C1 segment of cervical spinal cord (tissue), 14 donors: ENCODE measurements around the gene PEMT.

Experiments
- DNase-seq, 14 donors: peaks; one replicate each; lab custom pipeline; 2025; lab: John Stamatoyannopoulos, UW

Gene PEMT

DNA sequence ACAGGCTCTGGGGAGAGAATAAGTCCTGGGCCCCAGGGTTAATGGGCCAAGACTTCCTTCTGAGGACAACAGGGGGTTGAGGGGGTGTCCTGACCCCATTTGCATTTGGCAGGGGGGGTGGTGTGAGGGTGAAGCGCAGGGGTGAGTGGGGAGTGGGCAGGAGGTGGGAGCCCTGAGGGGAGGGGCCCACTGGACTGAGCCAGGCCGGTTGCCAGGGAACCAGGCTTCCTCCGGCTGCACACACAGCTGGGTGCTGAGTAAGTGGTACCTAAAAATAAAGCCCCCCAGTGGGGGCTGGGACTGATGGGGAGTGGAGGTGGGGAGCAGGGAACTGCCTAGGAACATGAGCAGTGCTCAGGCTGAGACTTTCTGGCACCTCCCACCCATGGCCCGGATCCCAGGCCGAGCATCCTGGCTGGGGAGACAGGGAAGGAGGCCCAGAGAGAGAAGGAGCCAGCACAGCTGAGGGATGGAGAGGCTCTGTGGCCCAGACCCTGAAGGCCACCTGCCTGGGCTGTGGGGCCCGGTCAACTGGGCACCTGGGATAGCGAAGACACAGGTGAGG is 87.9 kb downstream of the PEMT start:
- peak in 8 of 14 donors; percentile 15 to 64 (median 40) for DNase-seq

DNA sequence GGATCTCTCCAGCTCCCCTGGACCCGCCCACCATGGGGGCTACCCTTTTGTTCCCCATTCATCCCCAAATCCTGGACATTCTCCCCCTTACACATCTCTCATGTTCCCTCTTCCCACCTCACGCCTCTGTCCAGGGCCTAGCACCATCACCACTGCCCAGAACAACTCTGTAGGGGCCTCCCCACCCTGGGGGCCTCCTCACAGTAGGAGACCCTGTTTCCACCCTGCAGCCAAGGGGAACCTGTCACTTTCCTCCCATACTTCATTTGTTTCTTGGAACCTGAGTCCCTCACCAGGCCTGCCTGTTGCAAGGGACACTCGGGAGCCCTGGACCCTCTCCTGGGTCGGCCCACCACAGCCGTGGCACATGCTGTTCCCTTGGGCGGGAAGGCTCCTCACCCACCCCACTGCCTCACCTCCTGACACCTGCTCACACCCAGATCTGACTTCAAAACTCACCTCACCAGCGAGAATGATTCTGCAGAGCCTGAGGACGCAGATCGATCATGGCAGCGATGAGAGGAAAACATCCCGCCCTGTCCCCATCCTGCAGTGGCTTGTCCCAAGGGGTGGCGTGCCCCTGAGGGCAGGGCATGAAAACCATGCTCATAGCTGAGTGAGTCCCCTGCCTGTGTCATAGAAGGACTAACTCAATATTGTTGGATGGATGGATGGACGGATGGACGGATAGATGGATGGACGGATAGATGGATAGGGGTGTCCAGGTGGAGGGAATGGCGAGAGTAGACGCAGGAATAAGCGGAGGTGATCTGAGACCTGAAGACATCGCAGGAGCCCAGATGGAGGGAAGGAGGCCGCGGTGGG is 88.6 kb downstream of the PEMT start:
- DNase-seq, result no peak

DNA sequence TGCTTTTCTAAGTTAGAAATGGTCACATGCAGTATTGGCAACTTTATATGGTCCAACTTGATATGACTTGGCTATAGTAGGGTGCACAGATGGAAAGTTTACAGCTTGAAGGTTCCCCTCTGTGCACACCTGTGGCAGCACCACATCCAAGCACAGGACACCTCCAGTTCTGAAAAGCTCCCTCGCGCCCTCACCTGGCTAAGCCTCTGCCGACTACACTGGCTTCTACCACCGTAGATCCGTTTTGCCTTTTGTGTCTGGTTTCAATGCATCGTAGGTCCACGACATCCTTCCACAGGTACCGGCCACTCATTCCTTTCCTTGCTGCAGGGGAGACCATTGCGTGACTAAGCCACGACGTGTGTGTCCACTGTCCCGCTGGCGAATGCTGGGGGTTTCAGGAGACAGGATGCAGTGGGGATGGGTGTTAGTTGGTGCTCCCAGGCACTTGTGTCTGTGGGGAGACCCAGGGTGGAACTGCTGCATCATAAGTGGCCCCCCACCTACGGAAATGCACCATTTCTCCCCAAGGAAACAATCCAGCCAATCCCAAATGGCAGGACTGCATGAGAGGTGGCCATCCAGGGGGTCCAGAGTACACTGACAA is 90.4 kb downstream of the PEMT start:
- no peak for DNase-seq

DNA sequence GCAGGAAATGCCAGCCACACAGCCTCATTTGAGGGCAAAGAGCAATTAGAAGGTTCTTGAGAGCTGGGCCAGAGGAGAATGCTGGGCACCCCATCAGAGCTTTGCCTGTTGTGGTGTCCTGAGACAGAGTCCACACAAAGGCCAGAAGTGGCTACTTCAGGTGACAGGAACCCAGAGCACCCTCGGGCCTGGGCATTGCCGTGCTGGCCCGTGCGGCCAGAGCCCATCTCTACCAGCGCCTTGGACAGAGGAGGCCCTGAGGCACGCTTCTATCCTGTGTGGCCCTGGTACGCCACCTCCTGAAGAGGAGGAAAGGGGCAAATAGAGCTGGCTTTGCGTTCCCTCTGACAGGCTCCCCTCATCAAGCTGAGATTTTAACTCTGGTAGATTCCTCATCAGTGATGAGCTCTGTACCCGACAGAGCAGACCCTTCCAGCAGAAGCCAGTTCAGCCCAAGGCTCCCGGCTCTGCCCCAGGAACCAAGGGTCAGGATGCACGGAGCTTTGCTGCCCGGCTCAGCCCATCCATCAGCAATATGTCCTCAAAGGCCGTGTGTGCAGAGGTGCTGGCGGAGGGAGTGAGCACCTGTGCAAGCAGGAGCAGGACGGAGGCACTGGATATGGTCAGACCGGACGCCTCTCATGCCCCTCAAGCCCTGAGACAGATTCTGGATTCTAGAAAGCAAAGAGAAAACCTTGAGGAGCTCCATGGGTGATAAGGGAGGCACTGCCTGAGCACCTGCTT is 91.9 kb downstream of the PEMT start:
- DNase-seq, result no peak

DNA sequence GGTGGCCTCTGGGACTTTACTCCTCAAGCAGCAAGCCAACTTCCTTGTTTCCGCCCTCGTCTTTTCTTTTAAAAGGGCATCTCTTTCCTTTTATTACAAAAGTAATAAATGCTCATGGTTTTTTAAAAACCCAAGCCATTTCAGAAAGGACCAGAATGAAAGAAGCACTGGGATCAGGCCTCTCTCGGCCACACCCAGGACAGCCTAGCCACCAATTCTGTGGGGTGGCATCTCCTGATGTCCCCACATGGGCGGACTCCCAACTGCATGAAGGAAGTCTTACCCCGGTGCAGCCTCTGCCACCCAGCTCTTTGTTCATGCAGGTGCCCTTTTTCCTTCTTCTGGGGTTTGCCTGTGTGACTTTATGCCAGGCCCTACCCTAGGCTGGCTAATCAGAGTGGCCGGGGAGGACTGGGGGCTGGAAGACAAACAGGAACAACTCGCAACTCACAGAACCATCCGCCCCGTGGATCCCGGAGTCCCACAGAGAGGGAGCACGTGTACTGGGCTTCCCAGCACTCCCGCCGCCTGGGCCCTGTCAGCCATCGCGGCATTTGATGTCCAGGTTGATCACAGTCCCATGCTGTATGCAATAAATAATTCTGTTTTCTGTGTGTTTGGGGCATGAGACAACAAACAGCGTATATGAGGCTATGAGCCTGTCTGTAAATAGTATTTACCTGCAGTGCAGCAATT is 92.8 kb downstream of the PEMT start:
- DNase-seq, result no peak

DNA sequence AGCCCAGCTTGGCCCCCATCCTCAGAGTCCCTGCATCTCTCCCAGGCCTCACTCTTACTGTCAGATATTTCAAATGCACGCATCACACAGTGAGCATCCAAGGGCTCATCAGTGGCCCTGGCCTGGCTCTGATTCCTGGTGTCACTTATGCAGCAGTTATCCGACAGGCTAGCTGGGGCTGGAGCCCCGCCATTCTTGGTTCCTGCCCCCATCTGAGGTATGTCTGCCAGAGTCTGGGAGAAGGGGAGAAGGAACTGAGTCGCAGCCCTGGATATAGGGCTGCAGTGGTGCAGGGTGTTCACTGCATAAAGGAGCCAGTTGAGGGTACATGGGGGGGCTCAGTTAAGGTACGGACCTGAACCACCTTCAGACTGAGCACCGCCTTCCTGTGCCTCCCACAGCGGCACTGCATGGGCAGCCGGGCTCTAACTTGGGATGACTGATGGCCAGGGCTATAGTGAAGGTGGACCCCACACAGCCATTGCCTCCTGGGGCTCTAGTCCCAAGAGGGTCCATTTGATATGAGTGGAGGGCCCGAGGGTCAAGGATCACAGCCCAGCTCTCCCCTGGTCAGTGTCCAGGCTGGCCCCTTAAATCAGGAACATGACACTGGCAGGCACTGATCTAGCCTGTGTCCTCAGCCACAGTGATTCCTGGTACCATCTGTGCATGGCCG is 93.5 kb downstream of the PEMT start:
- DNase-seq, result no peak

DNA sequence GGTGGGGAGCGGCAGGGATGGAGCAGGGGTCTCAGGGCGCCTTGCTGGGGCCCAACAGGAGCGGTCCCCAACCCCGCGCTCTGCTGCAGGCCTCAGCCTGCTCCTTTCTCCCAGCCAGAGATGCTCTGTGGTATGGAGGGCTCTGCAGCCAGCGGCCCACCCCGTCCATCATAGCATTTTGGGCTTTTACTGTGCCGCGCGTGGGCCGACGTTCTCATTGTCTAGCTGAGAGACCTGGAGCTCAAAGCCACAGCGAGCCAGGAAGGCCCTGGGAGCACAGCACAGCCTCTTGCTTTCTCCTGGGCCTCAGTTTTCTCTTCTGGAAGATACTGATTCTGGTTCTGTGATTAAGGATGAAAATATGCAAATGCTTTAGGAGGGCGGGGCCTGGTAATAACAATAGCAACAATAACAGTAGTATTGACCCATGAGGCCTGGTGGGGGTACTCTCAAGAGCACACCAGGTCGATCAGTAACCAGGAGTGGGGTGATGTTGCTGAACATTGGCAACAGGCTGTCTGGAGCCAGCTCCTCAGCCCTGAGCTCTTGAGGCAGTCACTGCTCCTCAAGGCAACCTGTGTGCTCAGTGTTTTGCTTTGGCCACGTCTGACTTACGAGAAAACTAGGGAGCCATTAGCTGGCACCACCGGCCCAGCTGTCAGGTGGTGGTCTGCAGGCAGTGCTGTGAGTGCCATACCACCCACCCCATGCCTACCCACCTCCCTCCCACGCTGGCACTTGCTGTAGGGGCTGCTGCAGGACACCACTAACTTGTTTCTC is 94.3 kb downstream of the PEMT start:
- DNase-seq, result no peak

DNA sequence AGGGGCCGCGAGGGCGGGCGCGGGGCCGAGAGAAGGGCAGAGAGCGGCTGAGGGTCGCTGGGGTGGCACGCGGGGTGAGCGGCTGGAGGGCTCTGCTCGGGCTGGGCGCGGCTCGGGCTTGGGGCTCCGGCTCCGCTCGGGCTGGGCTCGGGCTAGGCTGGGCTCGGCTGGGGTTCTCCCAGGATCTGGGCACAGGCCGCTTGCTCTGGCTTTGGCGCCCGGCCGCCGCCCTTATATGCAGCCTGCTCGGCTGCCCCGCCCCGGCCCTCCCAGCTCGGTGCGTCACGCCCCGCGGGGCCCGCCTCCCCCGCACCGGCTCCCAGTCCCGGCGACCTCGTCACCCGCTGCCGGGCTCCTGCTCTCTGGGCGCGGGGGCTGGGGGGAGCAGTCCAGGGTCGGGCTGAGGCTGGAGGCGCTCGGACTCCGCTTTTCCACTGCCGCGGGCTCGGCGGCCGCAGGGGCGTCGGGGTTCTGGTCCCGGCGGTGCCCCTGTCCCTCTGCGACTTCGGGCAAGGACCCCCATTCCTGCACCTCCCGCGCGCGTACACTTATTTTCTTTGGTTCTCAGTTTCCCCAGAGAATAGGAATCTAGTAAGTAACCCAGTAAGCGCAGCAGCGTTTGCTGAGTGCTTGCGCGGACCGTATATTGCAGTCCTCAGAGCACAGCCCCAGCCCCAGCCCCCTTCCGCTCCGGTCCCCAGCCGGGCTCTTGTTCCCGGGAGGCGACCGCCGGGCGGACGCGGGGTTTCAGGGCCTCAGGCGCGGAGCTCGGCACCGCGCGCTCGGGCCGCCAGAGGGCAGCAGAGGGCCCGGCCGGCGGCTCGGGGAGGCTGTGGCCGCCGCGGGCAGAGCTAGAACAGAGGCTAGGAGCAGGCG is 95.1 kb downstream of the PEMT start, which contains the start of gene RASD1:
RASD1 (minus strand) TSS at position 207 of the 876 bp plus-strand sequence. CDS start 214 bp downstream, outside the sequence.
- DNase-seq, result peak; percentile 42 to 91 (median 82)

DNA sequence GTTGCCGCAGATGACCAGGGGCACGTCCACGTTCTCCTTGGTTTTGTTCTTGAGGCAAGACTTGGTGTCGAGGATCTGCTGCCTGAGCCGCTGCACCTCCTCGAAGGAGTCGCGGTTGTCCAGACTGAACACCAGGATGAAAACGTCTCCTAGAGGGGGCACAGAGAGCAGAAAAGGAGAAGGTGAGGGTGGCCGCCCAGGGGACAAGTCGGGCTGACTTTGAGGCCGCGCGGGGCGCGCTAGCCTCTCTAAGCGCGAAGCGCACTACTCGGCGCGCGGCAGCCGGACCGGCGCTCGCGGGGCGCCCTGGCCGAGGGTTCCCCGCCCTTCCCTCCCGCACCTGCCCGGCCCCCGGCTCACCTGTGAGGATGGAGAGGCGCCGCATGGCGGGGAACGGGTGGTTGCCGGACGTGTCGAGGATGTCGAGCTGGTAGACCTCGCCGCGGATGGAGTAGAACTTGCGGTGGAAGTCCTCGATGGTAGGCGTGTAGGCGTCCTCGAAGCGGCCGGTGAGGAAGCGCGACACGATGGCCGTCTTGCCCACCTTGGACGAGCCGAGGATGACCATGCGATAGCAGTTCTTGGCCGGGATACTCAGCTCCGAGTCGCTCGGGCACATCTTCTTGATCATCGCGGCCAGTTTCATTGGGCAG is 95.8 kb downstream of the PEMT start:
- peak in 2 of 14 donors; percentile 56 to 66 for DNase-seq

DNA sequence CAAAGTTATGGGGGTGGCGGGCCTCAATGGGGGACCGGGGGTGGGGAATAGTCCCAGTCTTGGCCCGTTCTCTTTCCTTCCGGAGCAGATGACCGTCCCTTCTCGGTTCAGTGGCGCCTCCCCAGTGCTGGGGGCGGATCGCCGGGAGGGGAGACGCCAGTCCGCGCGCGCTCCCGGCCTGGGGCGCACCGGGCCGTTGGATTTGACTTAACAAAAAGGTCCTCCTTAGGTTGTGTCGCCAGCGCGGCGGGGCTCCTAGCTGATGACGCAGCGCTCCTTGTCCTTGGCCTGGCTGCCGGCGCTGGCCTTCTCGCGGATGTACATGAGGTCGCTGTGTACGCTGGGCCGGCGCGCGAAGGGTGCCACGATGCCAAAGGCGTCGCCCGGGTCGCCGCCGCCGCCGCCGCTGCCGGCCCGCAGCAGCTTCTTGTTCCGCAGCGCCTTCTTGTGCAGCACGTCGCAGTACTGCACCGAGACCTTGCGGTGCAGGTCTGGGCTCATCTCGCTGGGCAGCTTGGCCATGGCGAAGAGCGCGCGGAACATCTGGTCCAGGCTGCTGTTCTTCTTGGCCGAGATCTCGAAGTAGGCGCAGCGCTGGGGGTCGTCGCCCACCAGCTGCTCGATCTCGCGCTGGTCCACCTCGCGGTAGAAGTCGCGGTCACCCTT is 96.5 kb downstream of the PEMT start:
- DNase-seq, result peak in 5 of 14 donors; percentile 11 to 57 (median 41)

DNA sequence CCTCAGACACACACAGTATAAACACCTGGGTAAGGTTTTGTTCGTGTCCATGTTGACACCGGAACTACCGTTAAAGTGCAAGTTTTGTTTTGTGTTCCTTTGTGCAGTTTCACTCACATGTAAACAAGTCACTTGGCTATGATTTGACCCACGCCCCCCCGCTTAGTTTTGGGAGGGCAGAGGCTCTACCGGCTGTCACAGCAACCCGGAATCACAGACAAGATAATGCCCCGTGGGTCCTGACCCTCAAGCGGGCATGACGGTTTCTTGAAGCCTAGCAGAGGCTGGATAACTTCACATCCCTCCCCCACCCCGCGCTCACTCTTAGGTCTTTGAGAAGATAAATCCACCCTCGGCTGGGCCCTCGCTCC is 97.0 kb downstream of the PEMT start:
- peak in 3 of 14 donors; percentile 28 to 41 (median 39) for DNase-seq

DNA sequence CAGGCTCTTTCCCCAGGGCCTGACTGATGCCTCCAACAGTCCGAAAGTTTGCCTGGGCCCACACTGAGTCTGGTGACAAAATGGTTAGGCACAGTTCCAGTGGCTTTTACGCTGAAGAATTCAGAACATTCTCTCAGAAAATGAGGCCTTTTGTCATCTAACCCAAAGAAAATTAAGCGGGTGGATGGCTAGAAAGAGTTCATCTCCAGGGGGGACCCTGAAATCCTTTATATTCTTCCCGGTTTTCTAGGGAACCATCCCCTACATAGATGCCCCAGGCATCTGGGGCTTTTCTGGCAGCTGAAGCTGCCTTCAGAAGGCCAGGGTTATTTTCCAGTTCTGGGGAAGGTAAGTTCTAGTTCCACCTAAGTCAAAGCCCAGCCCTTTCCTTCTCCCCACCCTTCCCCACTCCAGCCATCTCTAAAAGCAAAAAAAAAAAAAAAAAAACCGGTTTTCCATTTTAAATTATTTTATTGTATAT is 97.5 kb downstream of the PEMT start:
- peak in 1 of 14 donors; percentile 32 for DNase-seq

DNA sequence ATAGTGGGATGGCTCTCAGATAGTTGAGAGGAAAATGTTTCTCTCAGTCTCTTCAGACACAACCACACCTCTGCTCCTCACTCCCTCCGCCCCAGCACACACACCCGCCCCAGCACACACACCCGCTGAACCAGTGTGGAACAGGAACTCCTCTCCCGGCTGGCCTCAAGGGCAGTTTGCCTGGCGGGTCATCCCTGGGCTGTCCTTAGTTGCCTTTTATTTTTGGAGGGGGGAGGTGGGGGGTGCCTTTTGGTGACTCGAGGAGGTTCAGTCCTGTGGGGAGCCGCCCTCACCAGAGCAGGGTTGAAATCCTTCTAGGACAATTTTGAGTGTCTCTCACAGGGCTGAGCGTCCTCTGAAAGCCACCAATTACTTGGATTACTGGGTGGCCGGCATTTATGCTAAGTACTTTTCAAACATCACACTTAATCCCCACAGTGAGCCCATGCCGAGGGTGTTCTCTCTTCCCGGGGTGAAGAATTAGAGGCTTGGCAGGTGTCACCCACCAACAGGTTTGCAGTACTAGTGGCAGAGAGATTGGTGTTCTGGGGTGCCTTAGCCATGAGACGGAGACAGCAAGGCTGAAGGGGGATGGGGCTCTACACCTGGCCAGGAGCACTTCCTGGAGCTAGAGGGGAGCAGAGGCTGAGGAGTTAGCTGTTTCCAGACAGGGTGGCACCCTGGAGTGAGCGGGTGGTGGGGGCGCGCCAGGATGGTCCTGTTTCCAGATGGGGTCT is 98.1 kb downstream of the PEMT start:
- peak in 1 of 14 donors; percentile 70 for DNase-seq

DNA sequence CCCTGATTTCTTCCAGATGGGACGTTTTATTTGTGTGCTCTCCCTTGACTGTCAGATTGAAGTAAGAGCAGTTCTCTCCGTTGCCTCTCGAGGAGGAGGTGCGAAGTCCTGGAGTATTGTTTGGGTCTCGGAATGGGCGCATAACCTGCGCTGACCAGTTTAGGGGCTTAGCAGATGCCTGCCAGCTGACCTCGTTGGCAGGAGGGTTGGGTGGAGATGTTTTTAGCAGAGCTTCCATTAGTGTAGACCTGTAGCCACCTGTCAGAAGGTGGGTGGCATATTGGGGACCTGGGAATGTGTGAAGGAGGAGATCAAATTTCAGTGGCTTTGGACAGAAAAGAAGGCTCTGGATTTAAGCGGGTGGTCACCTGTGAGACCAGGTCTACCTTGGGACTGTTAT is 98.9 kb downstream of the PEMT start:
- no peak for DNase-seq

DNA sequence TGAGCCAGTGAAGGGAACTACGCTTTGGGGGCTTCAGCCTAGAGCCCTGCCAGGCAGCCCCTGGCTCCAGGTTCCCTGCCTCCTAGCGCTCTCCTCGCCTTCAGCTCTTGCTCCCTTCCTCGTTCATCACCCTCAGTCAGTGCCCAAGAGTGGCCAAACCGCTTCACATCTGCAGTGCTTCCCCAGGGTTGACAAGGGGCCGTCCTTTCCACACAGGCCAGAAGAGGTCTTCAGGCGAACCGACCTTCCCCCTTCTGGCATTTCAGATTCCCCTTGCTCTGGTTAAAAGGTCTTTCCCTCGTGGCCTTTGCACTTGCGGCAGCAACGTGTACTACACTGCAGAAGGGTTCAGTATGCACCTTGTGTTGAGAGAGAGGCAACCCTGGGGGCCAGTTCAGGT is 99.4 kb downstream of the PEMT start:
- no peak for DNase-seq

DNA sequence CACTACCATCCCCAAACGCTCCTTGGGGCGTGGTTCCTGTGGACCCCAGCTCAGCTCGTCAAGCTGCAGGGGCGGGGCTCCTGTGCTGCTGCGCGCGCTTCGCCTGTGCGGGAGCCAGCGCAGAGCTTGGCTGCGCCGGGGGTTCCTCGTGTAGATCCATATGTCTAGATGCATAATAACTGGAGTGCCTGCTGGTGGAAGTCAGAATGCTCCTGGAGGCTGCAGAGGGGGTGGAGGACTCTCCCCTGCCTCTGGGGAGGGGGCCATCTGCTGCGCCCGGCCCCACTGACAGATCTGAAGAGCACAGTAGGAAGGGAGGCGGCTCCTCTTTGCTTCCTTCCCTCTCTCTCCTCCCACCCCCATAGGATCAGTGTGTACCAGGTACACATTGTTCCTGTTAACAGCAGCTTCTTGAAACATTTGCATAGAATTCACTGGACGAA is 99.9 kb downstream of the PEMT start:
- no peak for DNase-seq

DNA sequence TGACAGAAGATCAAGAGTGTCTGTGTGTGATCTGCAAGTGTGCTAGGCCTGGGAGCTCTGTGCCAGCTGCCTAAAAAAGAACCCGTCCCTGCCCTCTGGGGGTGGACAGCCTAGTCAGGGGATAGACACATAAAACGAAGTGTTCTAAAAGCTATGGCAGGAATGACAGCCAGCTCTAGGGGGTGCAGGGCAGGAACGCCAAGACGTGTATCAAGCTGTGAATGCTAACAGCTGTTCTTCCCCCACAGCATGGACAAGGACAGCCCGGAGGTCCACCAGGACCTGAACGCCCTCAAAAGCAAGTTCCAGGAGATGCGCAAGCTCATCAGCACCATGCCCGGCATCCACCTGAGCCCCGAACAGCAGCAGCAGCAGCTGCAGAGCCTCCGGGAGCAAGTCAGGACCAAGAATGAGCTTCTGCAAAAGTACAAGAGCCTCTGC is 100.5 kb downstream of the PEMT start:
- DNase-seq, result no peak
